GM18867 (cell line): ENCODE data around the gene KATNA1.
A peak's percentile ranks its signal among the peaks of the same experiment; 100 is the strongest.

ENCODE experiments used
- ATAC-seq: cut with Tn5 transposase; IDR thresholded peaks from one replicate; pipeline ENCODE4 v1.9.1; 2021; ENCODE audit warnings: mild to moderate bottlenecking, moderate library complexity; ENCODE audit not compliant: unreplicated experiment

Gene KATNA1

GRCh38 chr6:149614337-149614736 is 34.2 kb downstream of the KATNA1 start:
- ATAC-seq: no peak

GRCh38 chr6:149608381-149608982 is 40.0 kb downstream of the KATNA1 start:
- no peak for ATAC-seq

DNA sequence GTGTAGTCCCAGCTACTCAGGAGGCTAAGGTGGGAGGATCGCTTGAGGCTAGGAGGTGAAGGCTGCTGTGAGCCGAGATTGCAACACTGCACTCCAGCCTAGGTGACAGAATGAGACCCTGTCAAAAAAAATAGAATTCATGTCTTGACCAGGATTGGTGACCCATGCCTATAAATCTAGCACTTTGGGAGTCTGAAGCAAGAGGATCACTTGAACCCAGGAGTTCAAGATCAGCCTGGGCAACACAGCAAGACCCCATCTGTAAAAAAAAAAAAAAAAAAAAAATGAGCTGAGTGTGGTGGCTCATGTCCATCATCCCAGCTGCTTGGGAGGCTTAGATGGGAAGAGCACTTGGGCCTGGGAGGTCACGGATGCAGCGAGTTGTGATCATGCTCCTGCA is 48.0 kb downstream of the KATNA1 start:
- no peak for ATAC-seq

DNA sequence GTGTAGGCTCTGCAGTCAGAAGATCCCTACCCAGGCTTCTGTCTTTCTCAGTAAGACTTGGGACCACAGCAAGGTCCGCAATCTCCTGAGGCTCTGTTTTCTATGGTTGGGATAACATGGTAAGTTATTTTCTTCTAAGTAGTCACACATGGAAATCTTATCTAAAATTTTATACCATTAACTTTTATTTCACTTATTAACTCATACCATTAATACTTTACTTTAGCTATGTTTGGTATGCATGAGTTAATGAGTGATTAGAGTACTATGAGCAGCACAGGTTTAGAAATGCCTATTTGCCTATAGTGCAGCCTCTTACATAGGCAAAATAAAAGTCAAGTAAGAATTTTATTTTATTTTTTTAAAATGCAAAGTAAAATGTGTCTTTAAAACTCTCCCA is 55.1 kb downstream of the KATNA1 start:
- no peak for ATAC-seq

GRCh38 chr6:149592983-149593382 is 55.5 kb downstream of the KATNA1 start:
- ATAC-seq: no peak

DNA sequence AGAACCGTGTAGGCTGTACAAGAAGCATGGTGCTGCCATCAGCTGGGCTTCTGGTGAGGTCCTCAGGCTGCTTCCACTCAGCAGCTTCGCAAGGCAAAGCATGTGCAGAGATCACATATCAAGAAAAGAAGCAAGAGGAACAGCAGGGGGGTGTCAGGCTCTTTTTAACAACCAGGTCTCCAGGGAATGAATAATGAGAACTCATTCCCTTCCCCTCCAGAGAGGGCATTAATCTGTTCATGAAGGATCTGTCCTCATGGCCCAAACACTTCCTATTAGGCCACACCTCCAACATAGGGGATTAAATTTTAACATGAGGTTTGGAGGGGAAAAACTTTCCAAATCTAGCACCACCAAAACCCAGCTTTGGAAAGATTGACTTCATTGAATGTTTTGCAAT is 62.4 kb downstream of the KATNA1 start:
- ATAC-seq: no peak

GRCh38 chr6:149581349-149581748 is 67.2 kb downstream of the KATNA1 start:
- no peak for ATAC-seq

GRCh38 chr6:149580880-149581279 is 67.6 kb downstream of the KATNA1 start:
- no peak for ATAC-seq

- ATAC-seq: no peak
These were observed 80.4 kb downstream of the KATNA1 start for GRCh38 chr6:149567945-149568585.

- ATAC-seq: no peak
These were observed 81.3 kb downstream of the KATNA1 start for GRCh38 chr6:149567194-149567586.

DNA sequence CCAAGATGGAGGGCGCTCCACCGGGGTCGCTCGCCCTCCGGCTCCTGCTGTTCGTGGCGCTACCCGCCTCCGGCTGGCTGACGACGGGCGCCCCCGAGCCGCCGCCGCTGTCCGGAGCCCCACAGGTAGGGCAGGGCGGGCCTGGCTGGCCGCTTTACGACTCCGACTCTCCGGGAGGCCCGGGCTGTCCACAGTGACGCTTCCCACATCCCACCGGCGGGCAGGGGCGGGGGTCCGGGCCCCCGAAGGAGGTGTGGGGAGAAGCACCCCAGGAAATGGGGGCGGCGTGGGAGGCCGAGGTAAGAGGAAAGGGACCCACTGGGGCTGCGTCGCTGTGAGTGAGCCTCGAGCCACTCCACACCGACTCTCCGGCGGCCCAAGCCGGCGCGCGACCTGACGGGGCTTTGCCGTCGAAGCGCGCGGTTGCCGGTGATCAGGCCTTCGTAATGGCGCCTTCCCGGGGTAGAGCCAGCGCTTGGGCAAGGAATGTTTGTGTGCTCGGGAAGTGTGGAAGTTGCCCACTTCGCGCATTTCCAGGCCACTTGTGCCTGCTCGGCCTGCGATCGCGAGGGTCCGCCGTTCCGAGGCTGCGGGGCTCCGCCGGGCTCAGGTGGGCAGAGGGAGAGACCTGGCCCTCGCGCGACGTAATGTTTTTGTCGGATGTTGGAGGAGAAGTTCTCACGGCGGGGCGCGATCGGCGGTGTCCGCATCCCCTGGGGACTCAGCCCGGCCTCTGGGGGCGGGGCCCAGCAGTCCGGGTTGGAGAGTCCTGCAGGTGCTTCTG is 81.9 kb downstream of the KATNA1 start:
- ATAC-seq: peak; percentile 17

DNA sequence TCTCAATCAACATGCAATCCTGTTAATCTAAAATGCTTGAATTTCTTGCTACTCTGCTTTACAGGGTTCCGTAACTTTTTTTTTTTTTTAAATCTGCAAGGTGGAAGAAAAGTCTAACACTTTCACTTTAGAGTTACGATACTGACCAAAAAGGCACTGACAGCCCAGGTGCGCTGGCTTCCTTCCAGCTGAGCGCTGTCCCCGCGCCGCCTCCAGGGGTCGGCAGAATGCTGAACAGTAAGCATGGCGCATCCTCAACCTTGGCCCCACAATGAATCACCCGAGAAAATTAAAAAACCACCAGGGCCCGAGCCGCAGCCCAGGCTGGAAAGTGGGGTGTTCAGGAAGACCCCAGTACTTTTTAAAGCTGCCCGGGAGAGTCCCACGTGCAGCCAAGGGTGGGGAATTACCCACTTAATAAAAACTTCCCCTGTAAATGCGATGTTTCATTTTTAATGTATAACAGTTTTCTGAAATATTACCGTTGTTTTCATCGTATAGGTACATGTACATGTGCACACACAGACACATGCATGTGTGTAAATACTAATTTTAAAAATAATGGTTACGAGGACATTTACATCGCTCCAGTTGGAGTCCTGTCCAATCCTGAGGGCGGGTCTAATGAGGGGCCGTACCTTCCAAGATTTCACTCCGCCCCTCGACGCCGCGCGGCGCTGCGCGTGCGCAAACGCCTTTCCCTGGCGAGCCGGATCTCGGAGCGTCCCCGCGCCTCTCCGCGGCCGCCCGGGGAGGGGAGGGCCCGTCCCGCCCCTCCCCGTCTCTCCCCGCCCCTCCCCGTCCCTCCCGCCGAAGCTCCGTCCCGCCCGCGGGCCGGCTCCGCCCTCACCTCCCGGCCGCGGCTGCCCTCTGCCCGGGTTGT is 82.7 kb downstream of the KATNA1 start, which contains the start of gene GINM1:
GINM1 (plus strand) TSS at position 849 of the 883 bp plus-strand sequence. CDS start 40 bp downstream, outside the sequence.
- ATAC-seq: peak; percentile 83

DNA sequence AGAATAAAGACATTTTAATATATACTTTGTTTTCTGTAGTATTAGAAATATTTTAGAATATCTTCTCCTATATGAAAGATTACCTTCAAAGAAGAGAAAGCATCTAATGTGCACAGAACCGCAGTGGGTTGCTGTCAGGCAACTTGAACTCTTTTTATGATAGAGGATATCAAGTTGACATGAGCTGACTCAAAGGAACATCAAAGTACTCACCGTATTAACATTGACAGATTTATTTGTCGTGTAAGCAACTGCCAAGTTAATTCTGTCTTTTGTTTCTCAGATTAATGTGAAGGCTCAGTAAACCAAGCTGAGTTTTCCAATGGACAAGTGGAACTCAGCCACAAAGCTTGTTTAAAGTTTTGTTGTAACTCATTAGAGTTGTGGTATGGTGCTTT is 84.6 kb downstream of the KATNA1 start:
- no peak for ATAC-seq

DNA sequence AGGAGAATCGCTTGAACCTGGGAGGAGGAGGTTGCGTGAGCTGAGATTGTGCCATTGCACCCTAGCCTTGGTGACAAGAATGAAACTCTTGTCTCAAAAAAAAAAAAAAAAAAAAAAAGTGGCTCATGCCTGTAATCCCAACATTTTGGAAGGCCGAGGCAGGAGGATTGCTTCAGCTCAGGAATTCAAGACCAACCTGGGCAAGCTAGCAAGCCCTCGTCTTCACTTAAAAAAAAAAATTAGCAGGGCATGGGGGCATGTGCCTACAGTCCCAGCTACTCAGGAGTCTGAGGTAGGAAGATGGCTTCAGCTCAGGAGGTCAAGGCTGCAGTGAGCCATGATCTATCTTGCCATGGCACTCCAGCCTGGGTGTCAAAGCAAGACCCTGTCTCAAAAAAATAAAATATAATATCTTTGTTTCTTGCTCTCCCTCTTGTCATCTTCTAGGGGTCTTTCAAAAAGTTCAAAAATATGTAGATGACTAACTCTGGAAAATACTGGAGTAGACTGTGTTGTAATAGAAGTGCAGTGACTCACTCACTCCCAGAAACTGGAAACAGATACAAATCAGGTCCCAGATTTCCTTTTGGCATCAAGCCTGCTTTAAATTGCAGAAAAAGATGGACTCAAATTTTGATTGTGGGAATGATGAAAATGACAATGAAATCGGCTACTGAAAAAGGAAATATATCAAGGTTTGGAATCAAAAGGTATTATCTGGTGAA is 85.1 kb downstream of the KATNA1 start:
- no peak for ATAC-seq

DNA sequence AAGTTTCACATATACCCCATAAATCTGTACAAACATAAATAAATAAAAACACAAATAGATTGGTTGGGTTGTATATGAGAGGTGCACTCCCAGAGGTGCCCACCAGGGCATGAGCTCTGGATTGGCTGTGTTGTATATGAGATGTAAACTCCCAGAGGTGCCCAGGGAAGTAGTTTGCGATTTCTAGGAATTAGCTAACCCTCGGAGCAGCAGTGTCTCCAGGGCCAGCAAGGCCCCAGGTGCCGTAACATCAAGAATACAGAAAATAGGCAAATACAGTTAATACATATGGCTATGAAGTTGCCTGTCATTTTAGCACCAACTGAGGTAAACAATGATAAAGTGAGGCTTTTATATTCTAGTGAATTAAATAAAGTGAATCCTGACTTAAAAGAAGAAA is 87.8 kb downstream of the KATNA1 start:
- peak; percentile 52 for ATAC-seq

DNA sequence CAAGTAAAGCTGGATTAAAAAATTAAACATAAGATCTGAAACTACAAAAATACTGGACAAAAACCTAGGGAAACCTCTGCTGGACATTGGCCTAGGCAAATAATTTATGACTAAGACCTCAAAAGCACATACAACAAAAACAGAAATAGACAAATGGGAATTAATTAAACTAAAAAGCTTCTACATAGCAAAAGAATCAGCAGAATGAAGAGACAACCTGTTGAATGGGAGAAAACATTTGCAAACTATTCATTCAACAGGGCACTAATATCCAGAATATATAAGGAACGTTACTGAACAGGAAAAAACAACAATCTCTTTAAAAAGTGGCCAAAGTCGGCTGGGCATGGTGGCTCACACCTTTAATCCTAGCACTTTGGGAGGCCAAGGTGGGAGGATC is 89.1 kb downstream of the KATNA1 start:
- ATAC-seq: no peak

DNA sequence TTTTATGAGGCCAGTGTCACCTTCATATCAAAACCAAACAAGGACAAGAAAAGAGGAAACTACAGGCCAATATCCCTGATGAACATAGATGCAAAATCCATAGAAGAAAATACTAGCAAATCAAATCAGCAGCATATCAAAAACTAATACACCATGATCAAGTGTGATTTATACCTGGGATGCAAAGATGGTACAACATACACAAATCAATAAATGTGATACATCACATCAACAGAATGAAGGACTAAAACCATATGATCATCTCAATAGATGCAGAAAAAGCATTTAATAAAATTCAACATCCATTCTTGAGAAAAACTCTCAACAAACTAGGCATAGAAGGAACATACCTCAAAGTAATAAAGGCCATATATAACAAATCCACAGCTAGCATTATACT is 90.5 kb downstream of the KATNA1 start:
- ATAC-seq: no peak

- ATAC-seq: no peak
These were observed 96.6 kb downstream of the KATNA1 start for GRCh38 chr6:149551920-149552319.

DNA sequence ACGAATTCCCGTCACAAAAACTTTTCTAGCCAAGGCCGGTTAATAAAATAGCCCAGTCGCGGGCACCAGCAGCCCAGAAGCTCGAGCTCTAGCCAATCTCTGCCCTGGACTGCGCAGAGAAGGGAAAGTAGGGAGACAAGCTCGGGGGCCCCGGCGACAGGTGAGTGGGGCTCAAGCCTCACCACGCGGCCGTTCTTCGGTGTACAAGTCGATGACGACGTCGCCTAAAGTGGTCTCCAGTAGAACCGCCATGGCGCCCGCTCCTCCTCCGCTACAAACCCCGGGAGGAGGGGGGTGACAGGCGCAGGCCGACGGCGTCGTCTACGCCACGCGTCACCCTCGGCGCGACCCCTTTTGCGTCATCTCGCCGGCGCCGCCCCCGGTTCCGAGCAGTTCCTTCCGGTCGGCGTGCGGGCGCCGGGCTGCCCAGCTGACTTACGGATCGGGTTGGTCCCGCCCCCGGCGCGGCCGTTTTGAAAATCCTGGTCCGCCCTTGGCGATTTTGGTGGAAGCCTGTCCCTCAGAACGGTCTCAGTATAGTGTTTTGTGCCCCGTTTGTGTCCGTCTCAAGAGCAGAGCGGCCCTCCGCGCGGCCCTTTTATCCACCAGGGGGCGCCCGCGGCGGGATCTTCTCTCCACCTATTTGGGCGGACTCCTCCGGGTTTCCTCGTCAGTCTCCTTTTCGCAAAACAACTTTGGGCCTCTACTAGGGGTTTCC is 102.6 kb downstream of the KATNA1 start, which contains the start of gene PPIL4:
PPIL4 (minus strand) TSS at position 290 of the 718 bp plus-strand sequence; CDS start at position 252, 38 bp downstream.
- ATAC-seq: peak; percentile 92
